ENCODE results near the gene PGK2.

Gene PGK2

GRCh38 chr6:49776444-49776843, 10.6 kb downstream of the PGK2 start:
- DNase-seq (ENCODE audit: insufficient read length, low spot score) (no peak), FAIRE-seq (no peak)
- TF ChIP-seq POLR2A (IDR thresholded peaks at IDR 0.05; ENCODE audit: low read depth, low read length): no peak

GRCh38 chr6:49775043-49775442, 12.0 kb downstream of the PGK2 start:
- no peak for FAIRE-seq
- TF ChIP-seq POLR2A (IDR thresholded peaks at IDR 0.05; ENCODE audit: low read depth, low read length): no peak
- DNase-seq (ENCODE audit: insufficient read length, low spot score): no peak

DNA sequence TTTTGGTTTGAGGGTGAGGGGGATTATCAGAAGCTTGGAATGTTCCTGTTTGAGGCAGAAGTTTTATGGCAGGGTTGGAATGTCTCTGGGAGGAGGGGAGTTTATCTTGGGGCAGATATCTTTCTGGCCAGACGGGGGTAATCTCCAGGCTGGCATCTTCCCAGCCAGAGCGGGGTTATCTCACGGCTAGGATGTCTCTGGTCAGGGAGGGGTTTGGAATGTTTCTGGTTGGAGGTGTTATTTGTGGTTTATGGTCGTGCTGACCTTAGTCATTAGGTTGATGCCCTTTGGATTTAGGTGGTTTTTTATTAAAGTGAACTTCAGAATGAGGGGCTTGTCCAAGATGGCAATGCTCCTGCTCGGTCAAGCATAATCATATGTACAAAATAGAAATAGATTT, 14.8 kb downstream of the PGK2 start:
- FAIRE-seq (no peak), DNase-seq (ENCODE audit: insufficient read length, low spot score) (no peak)
- TF ChIP-seq POLR2A (IDR thresholded peaks at IDR 0.05; ENCODE audit: low read depth, low read length): no peak

GRCh38 chr6:49766762-49767161, 20.3 kb downstream of the PGK2 start:
- DNase-seq (ENCODE audit: insufficient read length, low spot score) (no peak), FAIRE-seq (no peak)
- no peak for TF ChIP-seq POLR2A (IDR thresholded peaks at IDR 0.05; ENCODE audit: low read depth, low read length)

- FAIRE-seq (no peak), DNase-seq (ENCODE audit: insufficient read length, low spot score) (no peak)
- no peak for TF ChIP-seq POLR2A (IDR thresholded peaks at IDR 0.05; ENCODE audit: low read depth, low read length)
These were observed 22.4 kb downstream of the PGK2 start for GRCh38 chr6:49764571-49765236.

DNA sequence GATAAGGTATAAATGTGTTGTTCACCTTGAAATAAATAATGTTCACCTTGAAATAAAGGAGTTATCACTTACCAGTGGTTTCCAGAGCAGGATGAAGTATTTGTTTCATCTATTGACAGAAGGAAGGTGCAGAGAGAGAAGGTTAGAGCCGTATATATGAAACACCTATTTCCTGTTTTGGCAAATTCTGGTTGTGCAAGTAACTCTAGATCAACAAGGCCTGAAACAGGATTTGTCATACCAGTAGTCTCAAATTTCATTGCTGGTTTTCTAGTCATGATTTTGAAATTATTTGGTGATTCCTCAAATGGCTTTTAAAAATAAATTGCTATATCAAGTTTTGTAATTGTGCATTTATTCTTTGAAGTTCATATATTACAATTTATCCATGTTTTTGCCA, 42.8 kb downstream of the PGK2 start, which contains the start of gene CRISP3:
CRISP3 (minus strand) TSS at position 130 of the 400 bp plus-strand sequence; CDS start at position 109, 21 bp downstream.
- DNase-seq (ENCODE audit: insufficient read length, low spot score) (no peak), FAIRE-seq (no peak)
- no peak for TF ChIP-seq POLR2A (IDR thresholded peaks at IDR 0.05; ENCODE audit: low read depth, low read length)

GRCh38 chr6:49743429-49743828, 43.7 kb downstream of the PGK2 start:
- no peak for DNase-seq (ENCODE audit: insufficient read length, low spot score)
- FAIRE-seq: no peak
- TF ChIP-seq POLR2A (IDR thresholded peaks at IDR 0.05; ENCODE audit: low read depth, low read length): no peak

DNA sequence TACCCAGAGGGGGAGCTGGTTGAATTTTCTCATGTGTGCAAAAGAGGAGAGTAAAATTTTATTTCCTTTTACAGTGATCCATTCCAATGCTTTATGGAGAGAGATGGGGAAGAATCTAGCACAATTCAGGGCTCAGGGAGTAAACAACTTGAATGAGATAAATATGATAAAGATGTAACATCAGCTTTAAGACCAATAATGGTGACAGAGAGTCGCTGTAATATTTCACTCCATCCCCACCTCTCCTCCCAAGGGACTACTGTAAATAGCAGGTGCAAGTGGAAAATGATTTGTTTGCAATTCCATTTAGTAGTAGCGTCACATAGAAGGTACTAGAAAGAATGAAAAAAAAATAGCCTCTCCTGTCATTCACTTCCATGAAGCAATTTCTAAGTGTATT, 47.7 kb downstream of the PGK2 start:
- no peak for TF ChIP-seq POLR2A (IDR thresholded peaks at IDR 0.05; ENCODE audit: low read depth, low read length)
- DNase-seq (ENCODE audit: insufficient read length, low spot score) (no peak), FAIRE-seq (no peak)

- no peak for TF ChIP-seq POLR2A (IDR thresholded peaks at IDR 0.05; ENCODE audit: low read depth, low read length)
- DNase-seq (ENCODE audit: insufficient read length, low spot score) (no peak), FAIRE-seq (no peak)
These were observed 51.0 kb downstream of the PGK2 start for GRCh38 chr6:49736017-49736508.
